CD14-positive monocyte (primary cell): Measurements from ENCODE around the gene HIBADH. TPM values are rescaled to one million over a fixed set of nuclear protein-coding genes. Genes with fewer than 3 reads are reported as not detected.

Source experiments
- DNase-seq, 3 donors: peaks; one replicate each; pipeline ENCODE4 v3.0.0-alpha.2; 2011 to 2022
- H2AFZ ChIP-seq: 2 replicates; pipeline ENCODE4 v1.6.0; 2012; ENCODE audit warnings: mild to moderate bottlenecking, low read depth, low read length, inconsistent platforms; ENCODE audit not compliant: insufficient read depth, poor library complexity, severe bottlenecking
- H3K27ac ChIP-seq, 2 donors: 1 replicate in 1 of 2; 2 replicates in 1 of 2; pipeline ENCODE4 v1.5.1; 2012 to 2013; ENCODE audit warnings: low read length in 2 of 2, control low read depth in 1 of 2, inconsistent platforms in 1 of 2, low read depth in 1 of 2, mild to moderate bottlenecking in 1 of 2
- H3K27me3 ChIP-seq, 2 donors: one replicate each; pipeline versions ENCODE4 v1.6.0 to v1.6.1; 2011 to 2013; ENCODE audit warnings: low read length in 2 of 2; ENCODE audit not compliant: control insufficient read depth in 2 of 2, insufficient read depth in 2 of 2
- H3K36me3 ChIP-seq, 2 donors: replicated peaks in 1 of 2; 1 replicate in 1 of 2; 2 replicates in 1 of 2; pipeline versions ENCODE4 v1.5.1 to v1.6.1; 2012 to 2013; ENCODE audit warnings: low read length in 2 of 2, control low read depth in 1 of 2, inconsistent platforms in 1 of 2, mild to moderate bottlenecking in 1 of 2; ENCODE audit not compliant: insufficient read depth in 2 of 2, control insufficient read depth in 1 of 2
- H3K4me1 ChIP-seq, 2 donors: 1 replicate in 1 of 2; 2 replicates in 1 of 2; pipeline versions ENCODE4 v1.5.1 to v1.6.1; 2012 to 2013; ENCODE audit warnings: low read length in 2 of 2, control low read depth in 1 of 2, inconsistent platforms in 1 of 2, mild to moderate bottlenecking in 1 of 2, moderate library complexity in 1 of 2; ENCODE audit not compliant: insufficient read depth in 2 of 2, control insufficient read depth in 1 of 2
- H3K4me2 ChIP-seq: replicated peaks from 2 replicates; pipeline ENCODE3; 2012; ENCODE audit warnings: low read length, moderate library complexity, mild to moderate bottlenecking; ENCODE audit not compliant: poor library complexity, severe bottlenecking; ENCODE audit errors: extremely low read depth
- H3K4me3 ChIP-seq, 3 experiments: fragments of 200-600 bp in 1 of 3; sonication (generic) in 1 of 3; replicated peaks in 1 of 3; 1 replicate in 2 of 3; 2 replicates in 1 of 3; pipeline ENCODE4 v1.5.1; 2011 to 2013; ENCODE audit warnings: low read length in 3 of 3, mild to moderate bottlenecking in 3 of 3, control low read depth in 2 of 3, low read depth in 2 of 3, inconsistent platforms in 1 of 3, moderate library complexity in 1 of 3
- H3K79me2 ChIP-seq: 2 replicates; pipeline ENCODE4 v1.6.0; 2012; ENCODE audit warnings: mild to moderate bottlenecking, control low read depth, inconsistent platforms, low read length, moderate library complexity; ENCODE audit not compliant: insufficient read depth
- H3K9ac ChIP-seq: 2 replicates; pipeline ENCODE4 v1.6.0; 2017; ENCODE audit warnings: low read length, mild to moderate bottlenecking; ENCODE audit not compliant: insufficient read depth, poor library complexity, severe bottlenecking
- H3K9me3 ChIP-seq, 2 donors: replicated peaks in 1 of 2; 1 replicate in 1 of 2; 2 replicates in 1 of 2; pipeline versions ENCODE4 v1.5.1 to v1.6.1; 2012 to 2013; ENCODE audit warnings: low read length in 2 of 2, control low read depth in 1 of 2; ENCODE audit not compliant: control insufficient read depth in 1 of 2, insufficient read depth in 1 of 2
- H4K20me1 ChIP-seq: 2 replicates; pipeline ENCODE4 v1.6.0; 2012; ENCODE audit warnings: mild to moderate bottlenecking, low read length, control low read depth, moderate library complexity; ENCODE audit not compliant: insufficient read depth
- H3K27ac Mint-ChIP-seq, 7 donors: one replicate each; pipeline ENCODE4 v1.8.0; 2020; ENCODE audit warnings: mild to moderate bottlenecking in 7 of 7, mixed read lengths in 7 of 7, moderate library complexity in 6 of 7, inconsistent platforms in 2 of 7
- H3K27me3 Mint-ChIP-seq, 3 donors: one replicate each; pipeline ENCODE4 v1.8.0; 2021 to 2022; ENCODE audit warnings: low read depth in 3 of 3, mild to moderate bottlenecking in 3 of 3, mixed read lengths in 3 of 3, moderate library complexity in 3 of 3, inconsistent platforms in 1 of 3
- H3K36me3 Mint-ChIP-seq, 2 donors: one replicate each; pipeline ENCODE4 v1.8.0; 2020; ENCODE audit warnings: mixed read lengths in 2 of 2, inconsistent platforms in 1 of 2, mild to moderate bottlenecking in 1 of 2
- H3K4me1 Mint-ChIP-seq: one replicate; pipeline ENCODE4 v1.8.0; 2020; ENCODE audit warnings: mild to moderate bottlenecking, mixed read lengths
- H3K4me3 Mint-ChIP-seq, 2 donors: one replicate each; pipeline ENCODE4 v1.8.0; 2020; ENCODE audit warnings: mild to moderate bottlenecking in 2 of 2, mixed read lengths in 2 of 2, moderate library complexity in 1 of 2
- H3K9me3 Mint-ChIP-seq, 7 donors: one replicate each; pipeline ENCODE4 v1.8.0; 2020 to 2022; ENCODE audit warnings: mixed read lengths in 7 of 7, mild to moderate bottlenecking in 6 of 7, moderate library complexity in 6 of 7, inconsistent platforms in 2 of 7
- WGBS: methylation state at CpG from one replicate; pipeline ENCODE4 v1.1.5; 2013; ENCODE audit warnings: missing lambda C conversion rate; ENCODE audit not compliant: insufficient coverage; 5-methylcytosine and 5-hydroxymethylcytosine counted together
- intact Hi-C, 2 donors: fragments of 100-400 bp; cut with micrococcal nuclease; formaldehyde crosslinking; loops; one replicate each; pipeline versions ENCODE4 v1.15.0 to v1.15.1; 2023
- polyA plus RNA-seq, 3 donors: library from polyadenylated mRNA; depleted of rRNA in 1 of 3; unstranded in 2 of 3; stranded (reverse) in 1 of 3; fragments of 300-500 nt in 2 of 3; fragments of >200 nt in 1 of 3; fragmentation: Illumina TruSeq in 2 of 3; gene quantifications; 1 replicate in 2 of 3; 2 replicates in 1 of 3; pipeline ENCODE4 v1.2.3, GENCODE V29; 2012 to 2021
- TF ChIP-seq, protein P1 (sequence below): fragments of 200-600 bp; IDR thresholded peaks from one replicate; pipeline ENCODE4 v1.8.0; 2022; ENCODE audit warnings: antibody characterized with exemption, mild to moderate bottlenecking

HIBADH gene
- polyA plus RNA-seq, 3 donors: 8.9 to 29.1 (median 26.5) TPM

- no peak overlapping the region for H3K9ac ChIP-seq
- H3K4me3 Mint-ChIP-seq: no peak overlapping the region
- DNase-seq: no peak
- no peak overlapping the region for H3K4me3 ChIP-seq
- H3K27me3 ChIP-seq: no peaks in the 10 kb centered on the region
- H3K27ac Mint-ChIP-seq: no peak overlapping the region
- H2AFZ ChIP-seq: no peak overlapping the region
- no peaks in the 10 kb centered on the region for H3K4me1 ChIP-seq
- H3K27me3 Mint-ChIP-seq: peaks cover 0 to 2% (median 0%) of the 10 kb centered on the region in 3 donors
- no peaks in the 10 kb centered on the region for H3K36me3 ChIP-seq
- peaks cover 0 to 6% of the 10 kb centered on the region in 2 donors for H3K36me3 Mint-ChIP-seq
- H3K9me3 Mint-ChIP-seq: peaks cover 4 to 20% (median 11%) of the 10 kb centered on the region in 7 donors
- peaks cover 0 to 5% of the 10 kb centered on the region in 2 donors for H3K9me3 ChIP-seq
- no peak overlapping the region for H3K27ac ChIP-seq
- WGBS: 100% methylated on average over 1 of the region's 4 CpGs
- H3K79me2 ChIP-seq: no peaks in the 10 kb centered on the region
- H3K4me1 Mint-ChIP-seq: no peaks in the 10 kb centered on the region
- TF ChIP-seq, protein P1, sequence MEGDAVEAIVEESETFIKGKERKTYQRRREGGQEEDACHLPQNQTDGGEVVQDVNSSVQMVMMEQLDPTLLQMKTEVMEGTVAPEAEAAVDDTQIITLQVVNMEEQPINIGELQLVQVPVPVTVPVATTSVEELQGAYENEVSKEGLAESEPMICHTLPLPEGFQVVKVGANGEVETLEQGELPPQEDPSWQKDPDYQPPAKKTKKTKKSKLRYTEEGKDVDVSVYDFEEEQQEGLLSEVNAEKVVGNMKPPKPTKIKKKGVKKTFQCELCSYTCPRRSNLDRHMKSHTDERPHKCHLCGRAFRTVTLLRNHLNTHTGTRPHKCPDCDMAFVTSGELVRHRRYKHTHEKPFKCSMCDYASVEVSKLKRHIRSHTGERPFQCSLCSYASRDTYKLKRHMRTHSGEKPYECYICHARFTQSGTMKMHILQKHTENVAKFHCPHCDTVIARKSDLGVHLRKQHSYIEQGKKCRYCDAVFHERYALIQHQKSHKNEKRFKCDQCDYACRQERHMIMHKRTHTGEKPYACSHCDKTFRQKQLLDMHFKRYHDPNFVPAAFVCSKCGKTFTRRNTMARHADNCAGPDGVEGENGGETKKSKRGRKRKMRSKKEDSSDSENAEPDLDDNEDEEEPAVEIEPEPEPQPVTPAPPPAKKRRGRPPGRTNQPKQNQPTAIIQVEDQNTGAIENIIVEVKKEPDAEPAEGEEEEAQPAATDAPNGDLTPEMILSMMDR: no peak
- no peaks in the 10 kb centered on the region for H4K20me1 ChIP-seq
- no peak overlapping the region for H3K4me2 ChIP-seq
- intact Hi-C loops: no loop called here
Measured at GRCh38 chr7:27564881-27565482, 97.7 kb downstream of the HIBADH start.

DNA sequence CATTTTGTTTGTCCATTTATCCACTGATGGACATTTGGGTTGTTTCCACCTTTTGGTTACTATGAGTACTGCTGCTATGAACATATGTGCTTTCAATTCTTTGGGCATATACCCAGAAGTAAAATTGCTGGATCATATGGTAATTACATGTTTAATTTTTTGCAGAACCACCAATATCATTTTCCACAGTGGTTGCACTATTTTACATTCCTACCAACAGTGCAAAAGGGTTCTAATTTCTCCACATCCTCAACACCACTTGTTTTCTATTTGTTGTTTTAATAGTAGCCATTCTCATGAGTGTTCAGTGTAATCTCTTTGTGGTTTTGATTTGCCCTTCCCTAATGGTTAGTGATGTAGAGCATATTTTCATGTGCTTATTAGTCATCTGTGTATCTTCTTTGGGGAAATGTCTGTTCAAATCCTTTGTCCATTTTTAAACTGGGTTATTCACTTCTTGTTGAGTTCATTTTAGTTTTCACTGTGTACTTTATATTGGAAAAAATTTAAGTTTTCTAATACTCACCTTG lies 101.9 kb downstream of the HIBADH start:
- Mint-ChIP-seq H3K9me3 (peaks cover 4 to 24% (median 8%) of the 10 kb centered on the region in 7 donors), H3K36me3 (peaks cover 0 to 3% of the 10 kb centered on the region in 2 donors), H3K4me3 (no peak overlapping the region), H3K4me1 (no peaks in the 10 kb centered on the region), H3K27me3 (peaks cover 0 to 2% (median 2%) of the 10 kb centered on the region in 3 donors), H3K27ac (no peak overlapping the region)
- intact Hi-C loops: no loop called here
- H2AFZ ChIP-seq: no peak overlapping the region
- no peaks in the 10 kb centered on the region for H3K4me1 ChIP-seq
- no peak overlapping the region for H3K27ac ChIP-seq
- H4K20me1 ChIP-seq: no peaks in the 10 kb centered on the region
- no peaks in the 10 kb centered on the region for H3K79me2 ChIP-seq
- no peak for DNase-seq
- no peak overlapping the region for H3K4me2 ChIP-seq
- H3K27me3 ChIP-seq: no peaks in the 10 kb centered on the region
- H3K4me3 ChIP-seq: no peak overlapping the region
- TF ChIP-seq, protein P1: no peak
- H3K36me3 ChIP-seq: no peaks in the 10 kb centered on the region
- peaks cover 0 to 5% of the 10 kb centered on the region in 2 donors for H3K9me3 ChIP-seq
- no peak overlapping the region for H3K9ac ChIP-seq
